ENCODE results near the gene CUL5. TPM values are rescaled to one million over a fixed set of nuclear protein-coding genes. Genes with fewer than 3 reads are reported as not detected.

The CUL5 gene
- 10 to 100 TPM; 40.6 to 83.5 (median 66.5) TPM for total RNA-seq

DNA sequence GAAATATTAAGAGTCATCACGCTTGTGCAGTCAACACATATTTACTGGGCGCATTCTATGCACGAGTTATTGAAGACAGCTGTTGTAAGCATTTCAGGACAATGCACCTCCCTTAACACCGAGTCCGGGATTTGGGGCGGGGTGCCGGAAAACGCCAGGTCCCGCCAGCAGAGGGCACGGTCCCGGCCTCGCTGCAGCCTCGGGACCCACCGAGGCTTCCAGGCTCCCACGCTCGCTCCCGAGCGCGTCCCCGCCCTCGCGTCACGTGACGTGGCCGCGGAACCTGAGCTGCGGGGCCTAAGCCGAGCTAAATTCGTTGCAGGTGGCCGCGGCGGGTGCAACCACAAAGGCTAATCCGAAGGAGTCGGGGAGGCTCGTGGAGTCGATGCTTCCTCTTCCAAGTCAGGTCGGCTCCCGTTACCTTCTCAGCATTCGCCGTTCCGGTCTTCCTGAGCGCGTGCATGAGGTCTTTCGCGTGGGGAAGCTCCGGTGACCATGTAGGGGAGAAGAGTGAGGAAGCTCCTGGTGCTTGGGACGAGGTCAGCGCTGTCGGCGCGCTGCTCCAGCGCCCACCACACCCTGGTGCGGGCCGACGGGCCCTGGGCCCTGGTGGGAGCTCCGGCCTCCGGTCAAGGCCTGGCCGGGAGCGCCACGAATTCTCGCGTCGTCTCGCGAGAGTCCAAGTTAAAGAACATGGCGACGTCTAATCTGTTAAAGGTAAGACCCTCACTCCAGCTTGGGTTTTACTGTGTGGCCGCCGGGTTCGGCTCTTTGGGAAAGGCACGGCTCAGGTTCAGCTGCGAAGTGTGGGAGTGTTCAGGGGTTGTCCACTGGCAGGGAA, at the start of gene CUL5:
Gene CUL5, plus strand, starts transcription at position 243 of the 841 bp plus-strand sequence. Its CDS starts 451 bp downstream, at position 694.
- ATAC-seq: peak; percentile 90 to 92
- Histone ChIP-seq H3K27ac (peak within 1 kb of the TSS; percentile 95 to 98 (median 96)), H3K27me3 (no peaks in the 10 kb centered on the region), H3K4me1 (peaks cover 36 to 44% of the 10 kb centered on the region in 2 donors), H3K36me3 (no peaks in the 10 kb centered on the region), H3K9me3 (no peaks in the 10 kb centered on the region), H3K4me3 (peak within 1 kb of the TSS; percentile 94 to 97 (median 96))
- DNase-seq: peak; percentile 83 to 90
- TF ChIP-seq POLR2A (IDR thresholded peaks at IDR 0.05): peak; percentile 56 to 62
- TF ChIP-seq, protein P1, sequence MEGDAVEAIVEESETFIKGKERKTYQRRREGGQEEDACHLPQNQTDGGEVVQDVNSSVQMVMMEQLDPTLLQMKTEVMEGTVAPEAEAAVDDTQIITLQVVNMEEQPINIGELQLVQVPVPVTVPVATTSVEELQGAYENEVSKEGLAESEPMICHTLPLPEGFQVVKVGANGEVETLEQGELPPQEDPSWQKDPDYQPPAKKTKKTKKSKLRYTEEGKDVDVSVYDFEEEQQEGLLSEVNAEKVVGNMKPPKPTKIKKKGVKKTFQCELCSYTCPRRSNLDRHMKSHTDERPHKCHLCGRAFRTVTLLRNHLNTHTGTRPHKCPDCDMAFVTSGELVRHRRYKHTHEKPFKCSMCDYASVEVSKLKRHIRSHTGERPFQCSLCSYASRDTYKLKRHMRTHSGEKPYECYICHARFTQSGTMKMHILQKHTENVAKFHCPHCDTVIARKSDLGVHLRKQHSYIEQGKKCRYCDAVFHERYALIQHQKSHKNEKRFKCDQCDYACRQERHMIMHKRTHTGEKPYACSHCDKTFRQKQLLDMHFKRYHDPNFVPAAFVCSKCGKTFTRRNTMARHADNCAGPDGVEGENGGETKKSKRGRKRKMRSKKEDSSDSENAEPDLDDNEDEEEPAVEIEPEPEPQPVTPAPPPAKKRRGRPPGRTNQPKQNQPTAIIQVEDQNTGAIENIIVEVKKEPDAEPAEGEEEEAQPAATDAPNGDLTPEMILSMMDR (IDR thresholded peaks at IDR 0.05 in 4 of 5, conservative IDR thresholded peaks at IDR 0.05 in 1 of 5): peak; percentile 92 to 97 (median 94)
- intact Hi-C loops (cut with DNase I; ENCODE audit: low total_unique reads) (loop anchor here (1.0 to 10.0 kb wide), 5 partner anchors 26 to 656 kb away; partner anchors contain the start of genes DDX10 and NPAT), in situ Hi-C loops (cut with MboI; ENCODE audit: low sequenced_read_pairs in 4 of 4) (loop anchor here in 1 of 4 donors (10.0 to 25.0 kb wide), 2 partner anchors 216 to 653 kb away; partner anchors contain the start of genes ATM, DDX10 and NPAT)

GRCh38 chr11:107961480-107961879, 47.2 kb upstream of the CUL5 start:
- Histone ChIP-seq H3K27me3 (no peaks in the 10 kb centered on the region), H3K9me3 (no peaks in the 10 kb centered on the region), H3K36me3 (no peaks in the 10 kb centered on the region), H3K4me3 (no peak overlapping the region), H3K27ac (no peak overlapping the region), H3K4me1 (no peaks in the 10 kb centered on the region)
- intact Hi-C loops (cut with DNase I; ENCODE audit: low total_unique reads) (no loop called here), in situ Hi-C loops (cut with MboI; ENCODE audit: low sequenced_read_pairs in 4 of 4) (no loop called here)
- TF ChIP-seq POLR2A (IDR thresholded peaks at IDR 0.05): no peak
- TF ChIP-seq, protein P1 (IDR thresholded peaks at IDR 0.05 in 4 of 5, conservative IDR thresholded peaks at IDR 0.05 in 1 of 5): no peak
- ATAC-seq (no peak), DNase-seq (no peak)

- H3K4me1 ChIP-seq: no peaks in the 10 kb centered on the region
- in situ Hi-C loops (cut with MboI; ENCODE audit: low sequenced_read_pairs in 4 of 4): no loop called here
- H3K27ac ChIP-seq: no peak overlapping the region
- no peaks in the 10 kb centered on the region for H3K9me3 ChIP-seq
- ATAC-seq (no peak), DNase-seq (no peak)
- intact Hi-C loops (cut with DNase I; ENCODE audit: low total_unique reads): no loop called here
- no peaks in the 10 kb centered on the region for H3K36me3 ChIP-seq
- TF ChIP-seq, protein P1 (IDR thresholded peaks at IDR 0.05 in 4 of 5, conservative IDR thresholded peaks at IDR 0.05 in 1 of 5): no peak
- no peak for TF ChIP-seq POLR2A (IDR thresholded peaks at IDR 0.05)
- H3K27me3 ChIP-seq: no peaks in the 10 kb centered on the region
- H3K4me3 ChIP-seq: no peak overlapping the region
Observed at GRCh38 chr11:107962181-107962580, 46.5 kb upstream of the CUL5 start.

- intact Hi-C loops (cut with DNase I; ENCODE audit: low total_unique reads): no loop called here
- no peak overlapping the region for H3K27ac ChIP-seq
Observed at GRCh38 chr11:107963091-107963490, 45.6 kb upstream of the CUL5 start.

More at GRCh38 chr11:107963091-107963490, 45.6 kb upstream of the CUL5 start:
- in situ Hi-C loops (cut with MboI; ENCODE audit: low sequenced_read_pairs in 4 of 4): no loop called here
- DNase-seq (no peak), ATAC-seq (no peak)
- Histone ChIP-seq H3K9me3 (no peaks in the 10 kb centered on the region), H3K36me3 (no peaks in the 10 kb centered on the region), H3K27me3 (no peaks in the 10 kb centered on the region), H3K4me1 (no peaks in the 10 kb centered on the region), H3K4me3 (no peak overlapping the region)
- no peak for TF ChIP-seq POLR2A (IDR thresholded peaks at IDR 0.05)
- TF ChIP-seq, protein P1 (IDR thresholded peaks at IDR 0.05 in 4 of 5, conservative IDR thresholded peaks at IDR 0.05 in 1 of 5): no peak

Measured in gastrocnemius medialis (tissue), 4 donors.